HepG2 (cell line): Measurements from ENCODE around the gene ZDHHC24. TPM values are rescaled to one million over a fixed set of nuclear protein-coding genes. Genes with fewer than 3 reads are reported as not detected.
A peak's percentile ranks its signal among the peaks of the same experiment; 100 is the strongest.

Experiments
- ATAC-seq: fragments of 200-7000 bp; cut with Tn5 transposase; 3 replicates; pipeline ENCODE4 v1.9.1; 2020; ENCODE audit warnings: mild to moderate bottlenecking, moderate library complexity
- BruUV-seq: library from RNA; stranded (reverse); fragments of 400-500 nt; replicated peaks from 2 replicates; lab custom pipeline; 2021; lab: Mats Ljungman, UMichigan
- CTCF ChIA-PET: fragments of 300-600 bp; formaldehyde crosslinking; extraction: SDS; loops from one replicate; lab custom pipeline; 2021; ENCODE audit warnings: low total read pairs, inconsistent platforms, low intra/inter-chr PET ratio; lab: Yijun Ruan, JAX
- POLR2A ChIA-PET: fragments of 350-600 bp; sonication (Branson Sonifier 250); formaldehyde crosslinking; loops from one replicate; lab custom pipeline; 2020; ENCODE audit warnings: antibody characterized with exemption, inconsistent platforms; lab: Yijun Ruan, JAX
- DNase-seq: peaks from one replicate; pipeline ENCODE4 v3.0.0-alpha.2; 2015; ENCODE audit warnings: low spot score
- FAIRE-seq: peaks from 3 replicates; lab custom pipeline; 2011; peaks lifted over from hg19 to GRCh38; lab: Jason Lieb, UNC
- H2AFZ ChIP-seq: one replicate; pipeline ENCODE4 v1.6.1; 2011; ENCODE audit warnings: low read length, inconsistent platforms
- H3K27ac ChIP-seq: fragments of 300-600 bp; 3 replicates; pipeline ENCODE4 v1.8.0; 2011; ENCODE audit warnings: mixed run types, mild to moderate bottlenecking, mixed read lengths, low read length, inconsistent platforms; ENCODE audit not compliant: insufficient read depth; ENCODE audit errors: extremely low read length
- H3K27me3 ChIP-seq, 2 experiments: fragments of 200-600 bp in 1 of 2; 2 replicates in 1 of 2; 3 replicates in 1 of 2; pipeline versions ENCODE4 v1.6.0 to v1.8.0; 2011; ENCODE audit warnings: low read length in 2 of 2, mild to moderate bottlenecking in 2 of 2, moderate library complexity in 2 of 2, inconsistent platforms in 1 of 2; ENCODE audit not compliant: insufficient read depth in 2 of 2, control insufficient read depth in 1 of 2
- H3K36me3 ChIP-seq, 2 experiments: fragments of 200-600 bp in 1 of 2; replicated peaks in 1 of 2; 2 replicates in 1 of 2; 3 replicates in 1 of 2; pipeline versions ENCODE4 v1.5.1 to v1.8.0; 2011; ENCODE audit warnings: low read length in 2 of 2, inconsistent platforms in 1 of 2; ENCODE audit not compliant: insufficient read depth in 2 of 2, control insufficient read depth in 1 of 2
- H3K4me1 ChIP-seq: 2 replicates; pipeline ENCODE4 v1.5.1; 2012; ENCODE audit warnings: low read length, inconsistent platforms; ENCODE audit not compliant: insufficient read depth
- H3K4me2 ChIP-seq: 2 replicates; pipeline ENCODE4 v1.6.0; 2011; ENCODE audit warnings: low read depth, low read length, inconsistent platforms
- H3K4me3 ChIP-seq, 3 experiments: fragments of 200-600 bp in 1 of 3; sonication (generic), shearing (Covaris generic) in 1 of 3; replicated peaks in 1 of 3; 2 replicates each; pipeline ENCODE4 v1.5.1; 2011 to 2016; ENCODE audit warnings: low read length in 3 of 3, inconsistent platforms in 2 of 3, low read depth in 2 of 3, mild to moderate bottlenecking in 2 of 3, control low read depth in 1 of 3, mixed read lengths in 1 of 3; ENCODE audit not compliant: insufficient read depth in 1 of 3
- H3K79me2 ChIP-seq: one replicate; pipeline ENCODE4 v1.6.1; 2011; ENCODE audit warnings: low read length, inconsistent platforms; ENCODE audit not compliant: insufficient read depth
- H3K9ac ChIP-seq: 2 replicates; pipeline ENCODE4 v1.6.0; 2011; ENCODE audit warnings: mild to moderate bottlenecking, low read depth, low read length, inconsistent platforms; ENCODE audit not compliant: insufficient read depth
- H3K9me3 ChIP-seq: 2 replicates; pipeline ENCODE4 v1.5.1; 2012; ENCODE audit warnings: mild to moderate bottlenecking, low read length
- H4K20me1 ChIP-seq: 2 replicates; pipeline ENCODE4 v1.6.0; 2011; ENCODE audit warnings: inconsistent platforms, mild to moderate bottlenecking, low read length, moderate library complexity; ENCODE audit not compliant: insufficient read depth
- ARNT ChIP-seq: fragments of 450-650 bp; IDR thresholded peaks from 2 replicates; pipeline ENCODE4 v1.6.1; 2017
- CCDC6 ChIP-seq: sonication (generic); formaldehyde crosslinking; IDR thresholded peaks from 2 replicates; pipeline ENCODE4 v1.8.1; 2022; ENCODE audit warnings: mild to moderate bottlenecking, missing genetic modification reagents, moderate library complexity
- FOXC1 ChIP-seq: sonication (generic); formaldehyde crosslinking; IDR thresholded peaks from 2 replicates; pipeline ENCODE4 v1.8.0; 2022; ENCODE audit warnings: mild to moderate bottlenecking, missing genetic modification reagents, borderline replicate concordance
- GMEB2 ChIP-seq: IDR thresholded peaks from 2 replicates; pipeline ENCODE4 v1.6.1; 2016; ENCODE audit warnings: missing biosample characterization, missing genetic modification reagents, low read depth
- HMGA1 ChIP-seq: sonication (generic); formaldehyde crosslinking; conservative IDR thresholded peaks from 2 replicates; pipeline ENCODE4 v1.4.0; 2020; ENCODE audit warnings: missing genetic modification reagents
- HNRNPK ChIP-seq: fragments of 200-400 bp; formaldehyde crosslinking; IDR thresholded peaks from 2 replicates; pipeline ENCODE4 v1.6.1; 2018; ENCODE audit warnings: low read length, low read depth, moderate library complexity, mild to moderate bottlenecking; ENCODE audit not compliant: poor library complexity, severe bottlenecking
- KDM5B ChIP-seq: sonication (generic); formaldehyde crosslinking; IDR thresholded peaks from 2 replicates; pipeline ENCODE4 v1.4.0; 2020; ENCODE audit warnings: missing genetic modification reagents, mild to moderate bottlenecking, borderline replicate concordance
- NFE2L2 ChIP-seq: fragments of 150-350 bp; IDR thresholded peaks from 2 replicates; pipeline ENCODE4 v1.6.1; 2014; ENCODE audit warnings: low read length
- RAD21 ChIP-seq: fragments of 450-650 bp; formaldehyde crosslinking; IDR thresholded peaks from 2 replicates; pipeline ENCODE4 v1.5.0; 2020; ENCODE audit warnings: mild to moderate bottlenecking
- THAP8 ChIP-seq: sonication (generic); formaldehyde crosslinking; IDR thresholded peaks from 2 replicates; pipeline ENCODE4 v1.5.1; 2020; ENCODE audit warnings: missing genetic modification reagents, mild to moderate bottlenecking, borderline replicate concordance
- ZBTB43 ChIP-seq: sonication (generic); formaldehyde crosslinking; conservative IDR thresholded peaks from 2 replicates; pipeline ENCODE4 v1.4.0; 2020; ENCODE audit warnings: missing genetic modification reagents
- ZNF24 ChIP-seq: fragments of 450-650 bp; IDR thresholded peaks from 2 replicates; pipeline ENCODE4 v1.6.1; 2017; ENCODE audit warnings: antibody characterized with exemption, mild to moderate bottlenecking
- ZNF746 ChIP-seq: sonication (generic); formaldehyde crosslinking; IDR thresholded peaks from 2 replicates; pipeline ENCODE4 v1.8.0; 2022; ENCODE audit warnings: mild to moderate bottlenecking, missing genetic modification reagents
- ZNF878 ChIP-seq: sonication (generic); formaldehyde crosslinking; IDR thresholded peaks from 2 replicates; pipeline ENCODE4 v1.8.1; 2023; ENCODE audit warnings: mild to moderate bottlenecking, missing genetic modification reagents, moderate library complexity
- WGBS: methylation state at CpG from one replicate; pipeline ENCODE4 v1.1.6; 2017; ENCODE audit warnings: low lambda C conversion rate; 5-methylcytosine and 5-hydroxymethylcytosine counted together
- in situ Hi-C: cut with HindIII; loops from 2 replicates; pipeline ENCODE4 v1.10.0; 2017; ENCODE audit warnings: low pct_unique_long_range_greater_than_20kb; ENCODE audit not compliant: extremely low pct_ligation_motif_present
- intact Hi-C: fragments of 100-400 bp; cut with micrococcal nuclease; formaldehyde crosslinking; loops from one replicate; pipeline ENCODE4 v1.10.0; 2022; ENCODE audit not compliant: unreplicated experiment
- polyA plus RNA-seq, 8 experiments: library from polyadenylated mRNA; depleted of rRNA in 3 of 8; stranded (reverse) in 7 of 8; unstranded in 1 of 8; fragments of >200 nt; fragmentation: Illumina TruSeq in 4 of 8; extraction: Trizol in 4 of 8; gene quantifications; 2 replicates each; pipeline versions ENCODE4 v1.2.1 to v1.2.3, GENCODE V29; 2011 to 2016; ENCODE audit warnings: low read depth in 4 of 8, missing spikeins in 1 of 8, mixed read lengths in 1 of 8; ENCODE audit not compliant: insufficient read depth in 1 of 8
- total RNA-seq, 5 experiments: library from RNA; depleted of rRNA; stranded (reverse); fragments of >200 nt; fragmentation: Illumina TruSeq; extraction: Trizol; gene quantifications; 2 replicates each; pipeline ENCODE4 v1.2.3, GENCODE V29; 2016; ENCODE audit warnings: low read depth in 1 of 5
- TF ChIP-seq, protein P1 (sequence below): sonication (generic); formaldehyde crosslinking; IDR thresholded peaks from 2 replicates; pipeline ENCODE4 v1.9.0; 2021; ENCODE audit warnings: missing genetic modification reagents, mild to moderate bottlenecking, borderline replicate concordance
- TF ChIP-seq, protein P2 (sequence below): sonication (generic); formaldehyde crosslinking; IDR thresholded peaks from 2 replicates; pipeline ENCODE4 v1.4.0; 2020; ENCODE audit warnings: mild to moderate bottlenecking, missing genetic modification reagents
- TF ChIP-seq, protein P3 (sequence below): IDR thresholded peaks from 2 replicates; pipeline ENCODE4 v1.6.1; 2012; ENCODE audit warnings: inconsistent platforms

Gene ZDHHC24
- total and polyA plus RNA-seq, 2 of the 13 experiments (the other 11 are each of a cell fraction or from before 2014, with no cell fraction given), result 4.3 TPM

- Histone ChIP-seq H3K4me1 (peaks cover 18% of the 10 kb centered on the region), H3K4me3 (peak overlapping the region in 1 of 3 experiments; percentile 44; a peak in 2 of 6 replicates), H2AFZ (no peak overlapping the region), H3K27me3 (peaks cover 0 to 3% of the 10 kb centered on the region in 2 experiments; a peak in 1 of 5 replicates), H3K9me3 (no peaks in the 10 kb centered on the region; the same call in 1 of the 2 replicates), H3K36me3 (no peaks in the 10 kb centered on the region), H3K4me2 (peak overlapping the region; percentile 80), H4K20me1 (no peaks in the 10 kb centered on the region), H3K27ac (no peak overlapping the region), H3K79me2 (no peaks in the 10 kb centered on the region), H3K9ac (no peak overlapping the region)
- in situ Hi-C loops, result no loop called here
- 12% methylated on average over 19 of the region's 25 CpGs for WGBS
- ChIA-PET CTCF (interaction anchor here (1.4 to 2.7 kb wide), 4 partner anchors 14 to 115 kb away, joined by 5 to 34 read pairs (median 6); partner anchors contain the start of genes CCDC87, CCS, RBM4 and RBM4B), POLR2A (interaction anchor here (0.8 to 1.0 kb wide), 2 partner anchors 38 to 99 kb away, joined by 3 to 9 read pairs; partner anchors contain the start of gene RBM4B)
- peak; percentile 28 for FAIRE-seq
- DNase-seq, result peak; percentile 52
- BruUV-seq, result no TSS peak
- intact Hi-C loops, result loop anchor here (1.0 kb wide), 1 partner anchor 99 kb away; no protein-coding TSS in a partner anchor
- ATAC-seq, result peak; percentile 93
- 0 out of 2 replicates have a peak, but pooled peaks have one; percentile 61 for TF ChIP-seq FOXC1 (CRISPR knock-in tag)
- TF ChIP-seq ARNT, result no peak
- TF ChIP-seq, protein P1, sequence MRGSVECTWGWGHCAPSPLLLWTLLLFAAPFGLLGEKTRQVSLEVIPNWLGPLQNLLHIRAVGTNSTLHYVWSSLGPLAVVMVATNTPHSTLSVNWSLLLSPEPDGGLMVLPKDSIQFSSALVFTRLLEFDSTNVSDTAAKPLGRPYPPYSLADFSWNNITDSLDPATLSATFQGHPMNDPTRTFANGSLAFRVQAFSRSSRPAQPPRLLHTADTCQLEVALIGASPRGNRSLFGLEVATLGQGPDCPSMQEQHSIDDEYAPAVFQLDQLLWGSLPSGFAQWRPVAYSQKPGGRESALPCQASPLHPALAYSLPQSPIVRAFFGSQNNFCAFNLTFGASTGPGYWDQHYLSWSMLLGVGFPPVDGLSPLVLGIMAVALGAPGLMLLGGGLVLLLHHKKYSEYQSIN (CRISPR knock-in tag), result no peak
- no peak for TF ChIP-seq HNRNPK
- TF ChIP-seq GMEB2, result no peak
- TF ChIP-seq KDM5B (CRISPR knock-in tag), result no peak
- peak; percentile 93 for TF ChIP-seq RAD21
- 0 out of 2 replicates have a peak, but pooled peaks have one; percentile 34 for TF ChIP-seq ZNF746 (CRISPR knock-in tag)
- TF ChIP-seq, protein P2, sequence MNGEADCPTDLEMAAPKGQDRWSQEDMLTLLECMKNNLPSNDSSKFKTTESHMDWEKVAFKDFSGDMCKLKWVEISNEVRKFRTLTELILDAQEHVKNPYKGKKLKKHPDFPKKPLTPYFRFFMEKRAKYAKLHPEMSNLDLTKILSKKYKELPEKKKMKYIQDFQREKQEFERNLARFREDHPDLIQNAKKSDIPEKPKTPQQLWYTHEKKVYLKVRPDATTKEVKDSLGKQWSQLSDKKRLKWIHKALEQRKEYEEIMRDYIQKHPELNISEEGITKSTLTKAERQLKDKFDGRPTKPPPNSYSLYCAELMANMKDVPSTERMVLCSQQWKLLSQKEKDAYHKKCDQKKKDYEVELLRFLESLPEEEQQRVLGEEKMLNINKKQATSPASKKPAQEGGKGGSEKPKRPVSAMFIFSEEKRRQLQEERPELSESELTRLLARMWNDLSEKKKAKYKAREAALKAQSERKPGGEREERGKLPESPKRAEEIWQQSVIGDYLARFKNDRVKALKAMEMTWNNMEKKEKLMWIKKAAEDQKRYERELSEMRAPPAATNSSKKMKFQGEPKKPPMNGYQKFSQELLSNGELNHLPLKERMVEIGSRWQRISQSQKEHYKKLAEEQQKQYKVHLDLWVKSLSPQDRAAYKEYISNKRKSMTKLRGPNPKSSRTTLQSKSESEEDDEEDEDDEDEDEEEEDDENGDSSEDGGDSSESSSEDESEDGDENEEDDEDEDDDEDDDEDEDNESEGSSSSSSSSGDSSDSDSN (CRISPR knock-in tag), result no peak
- TF ChIP-seq THAP8 (CRISPR knock-in tag), result no peak
- no peak for TF ChIP-seq HMGA1 (CRISPR knock-in tag)
- TF ChIP-seq ZNF24, result no peak
- TF ChIP-seq ZNF878 (CRISPR knock-in tag), result no peak
- TF ChIP-seq, protein P3, sequence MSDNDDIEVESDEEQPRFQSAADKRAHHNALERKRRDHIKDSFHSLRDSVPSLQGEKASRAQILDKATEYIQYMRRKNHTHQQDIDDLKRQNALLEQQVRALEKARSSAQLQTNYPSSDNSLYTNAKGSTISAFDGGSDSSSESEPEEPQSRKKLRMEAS, result 0 out of 2 replicates have a peak, but pooled peaks have one; percentile 37
- no peak for TF ChIP-seq CCDC6 (CRISPR knock-in tag)
- no peak for TF ChIP-seq ZBTB43 (CRISPR knock-in tag)
- no peak for TF ChIP-seq NFE2L2
Measured at GRCh38 chr11:66579017-66579606, 33.3 kb upstream of the ZDHHC24 start.
